ENCODE measurements around the gene GOLPH3. TPM values are rescaled to one million over a fixed set of nuclear protein-coding genes. Genes with fewer than 3 reads are reported as not detected.

Gene GOLPH3
- total and polyA plus RNA-seq, 2 of the 4 experiments (the other 2 are of a cell fraction), result 38.2 to 41.3 TPM

GRCh38 chr5:32207355-32207634 is 33.2 kb upstream of the GOLPH3 start:
- Histone ChIP-seq H4K20me1 (ENCODE audit: insufficient read depth, low read length) (no peaks in the 10 kb centered on the region), H3K9ac (ENCODE audit: low read depth, low read length) (no peak overlapping the region), H2AK9ac (replicated peaks; ENCODE audit: low read depth, low read length, poor library complexity) (no peak overlapping the region), H2BK15ac (ENCODE audit: low read depth, low read length) (no peak overlapping the region), H3K14ac (replicated peaks; ENCODE audit: low read depth, low read length) (no peak overlapping the region), H3K9me1 (ENCODE audit: insufficient read depth, low read length) (peaks cover 3% of the 10 kb centered on the region; the same call in 1 of the 2 replicates), H4K5ac (ENCODE audit: low read depth, low read length) (no peak overlapping the region), H3K27ac (ENCODE audit: insufficient read depth, low read length) (no peak overlapping the region), H3K9me3 (ENCODE audit: control insufficient read depth, insufficient read depth, low read length) (no peaks in the 10 kb centered on the region), H4K91ac (ENCODE audit: insufficient read depth, low read depth, low read length) (no peak overlapping the region), H2BK120ac (ENCODE audit: low read depth, low read length) (no peak overlapping the region), H3K79me1 (ENCODE audit: low read depth in 1 of 2, low read length in 2 of 2) (no peaks in the 10 kb centered on the region), H2BK20ac (ENCODE audit: low read depth, low read length) (no peak overlapping the region), H2AK5ac (ENCODE audit: low read depth, low read length) (no peak overlapping the region), H3K27me3 (ENCODE audit: control insufficient read depth, insufficient read depth, low read length) (no peaks in the 10 kb centered on the region), H3K4me2 (ENCODE audit: low read depth, low read length) (no peak overlapping the region), H3K4me1 (ENCODE audit: control insufficient read depth, insufficient read depth, low read length) (no peaks in the 10 kb centered on the region), H3K56ac (ENCODE audit: extremely low read depth, insufficient read depth, low read length) (no peak overlapping the region), H3K23ac (ENCODE audit: low read depth, low read length) (no peak overlapping the region), H4K8ac (ENCODE audit: low read depth in 2 of 2, low read length in 2 of 2) (no peak overlapping the region), H3K18ac (ENCODE audit: low read depth, low read length) (no peak overlapping the region), H2BK5ac (ENCODE audit: low read depth, low read length, poor library complexity, severe bottlenecking) (no peak overlapping the region), H2AFZ (replicated peaks; ENCODE audit: low read length, poor library complexity) (no peak overlapping the region), H3K4me3 (ENCODE audit: insufficient read depth, low read depth, low read length) (no peak overlapping the region), H3K4ac (ENCODE audit: low read depth, low read length) (no peak overlapping the region), H3K36me3 (ENCODE audit: control insufficient read depth, insufficient read depth, low read length) (no peaks in the 10 kb centered on the region)
- CTCF ChIA-PET, result no interaction called here
- no TSS peak for BruUV-seq (replicated peaks)
- in situ Hi-C loops (cut with MboI; ENCODE audit: low sequenced_read_pairs), result no loop called here
- no peak for DNase-seq
- no peak for ATAC-seq (ENCODE audit: low read depth)
- TF ChIP-seq MAFK (IDR thresholded peaks at IDR 0.05; ENCODE audit: low read depth, low read length), result no peak
- TF ChIP-seq CHD1 (IDR thresholded peaks at IDR 0.05; ENCODE audit: low read depth, low read length), result no peak
- TF ChIP-seq RFX5 (IDR thresholded peaks at IDR 0.05; ENCODE audit: low read depth, low read length), result no peak
- TF ChIP-seq MXI1 (IDR thresholded peaks at IDR 0.05; ENCODE audit: borderline replicate concordance, low read depth, low read length), result no peak
- TF ChIP-seq CEBPB (IDR thresholded peaks at IDR 0.05; ENCODE audit: low read depth, low read length), result no peak
- TF ChIP-seq NFE2L2 (IDR thresholded peaks at IDR 0.05; ENCODE audit: low read depth, low read length), result no peak
- no peak for TF ChIP-seq CTCF (conservative IDR thresholded peaks at IDR 0.05; ENCODE audit: low read depth, low read length)
- TF ChIP-seq MAZ (IDR thresholded peaks at IDR 0.05; ENCODE audit: borderline replicate concordance, low read depth, low read length), result no peak
- TF ChIP-seq ELK1 (IDR thresholded peaks at IDR 0.05; ENCODE audit: borderline replicate concordance, low read depth, low read length), result no peak
- no peak for TF ChIP-seq POLR2A (IDR thresholded peaks at IDR 0.05; ENCODE audit: low read depth, low read length)
- POLR2A ChIA-PET (ENCODE audit: unreplicated experiment), result no interaction called here
- dilution Hi-C loops (cut with HindIII; ENCODE audit: low sequenced_read_pairs, unreplicated experiment), result no loop called here
- WGBS, 2 experiments (ENCODE audit: extremely low coverage in 2 of 2, insufficient read length in 1 of 2), result no CpG with 5 or more reads among the region's 4 CpGs
- intact Hi-C loops (cut with micrococcal nuclease), result no loop called here

Data from IMR-90 (cell line).